Parathyroid adenoma (tissue), 2 donors: ENCODE measurements around the gene MYDGF.
A peak's percentile ranks its signal among the peaks of the same experiment; 100 is the strongest.

Experiments
- H2AFZ ChIP-seq: fragments of 300-600 bp; sonication (generic); one replicate; pipeline ENCODE4 v1.7.0; 2017; ENCODE audit warnings: antibody characterized with exemption, mild to moderate bottlenecking
- H3K27ac ChIP-seq: fragments of 300-600 bp; sonication (generic); one replicate; pipeline ENCODE4 v1.7.0; 2017
- H3K27me3 ChIP-seq: fragments of 300-600 bp; sonication (generic); one replicate; pipeline ENCODE4 v1.7.0; 2017; ENCODE audit warnings: low read length; ENCODE audit not compliant: control insufficient read depth, insufficient read depth
- H3K36me3 ChIP-seq: fragments of 300-600 bp; sonication (generic); one replicate; pipeline ENCODE4 v1.7.0; 2017; ENCODE audit warnings: low read length; ENCODE audit not compliant: control insufficient read depth, insufficient read depth
- H3K4me1 ChIP-seq: fragments of 300-600 bp; sonication (generic); one replicate; pipeline ENCODE4 v1.7.0; 2017; ENCODE audit warnings: control low read depth
- H3K4me2 ChIP-seq: fragments of 300-600 bp; sonication (generic); one replicate; pipeline ENCODE4 v1.7.0; 2017; ENCODE audit warnings: low read length
- H3K4me3 ChIP-seq: fragments of 300-600 bp; sonication (generic); one replicate; pipeline ENCODE4 v1.7.0; 2017; ENCODE audit warnings: low read depth, low read length
- H3K79me2 ChIP-seq: fragments of 300-600 bp; sonication (generic); one replicate; pipeline ENCODE4 v1.7.0; 2017; ENCODE audit warnings: control low read depth
- H3K9ac ChIP-seq: fragments of 300-600 bp; sonication (generic); one replicate; pipeline ENCODE4 v1.7.0; 2017; ENCODE audit warnings: mild to moderate bottlenecking
- H3K9me3 ChIP-seq: fragments of 300-600 bp; sonication (generic); one replicate; pipeline ENCODE4 v1.7.0; 2017; ENCODE audit warnings: low read length; ENCODE audit not compliant: control insufficient read depth
- TF ChIP-seq, protein P1 (sequence below): fragments of 300-600 bp; sonication (generic); IDR thresholded peaks from one replicate; pipeline ENCODE4 v1.7.0; 2017; ENCODE audit warnings: antibody characterized with exemption, mild to moderate bottlenecking
- donor health status: primary hyperparathyroidism.

Gene MYDGF

GRCh38 chr19:4671185-4671851 lies 1.2 kb upstream of the MYDGF start:
- Histone ChIP-seq H3K27ac (peak overlapping the region; percentile 61), H2AFZ (peak overlapping the region; percentile 61), H3K4me1 (peaks cover 5% of the 10 kb centered on the region), H3K27me3 (no peaks in the 10 kb centered on the region), H3K9ac (no peak overlapping the region), H3K4me2 (peak overlapping the region; percentile 18), H3K4me3 (peak overlapping the region; percentile 19), H3K9me3 (no peaks in the 10 kb centered on the region), H3K79me2 (peaks cover 5% of the 10 kb centered on the region), H3K36me3 (no peaks in the 10 kb centered on the region)
- TF ChIP-seq, protein P1, sequence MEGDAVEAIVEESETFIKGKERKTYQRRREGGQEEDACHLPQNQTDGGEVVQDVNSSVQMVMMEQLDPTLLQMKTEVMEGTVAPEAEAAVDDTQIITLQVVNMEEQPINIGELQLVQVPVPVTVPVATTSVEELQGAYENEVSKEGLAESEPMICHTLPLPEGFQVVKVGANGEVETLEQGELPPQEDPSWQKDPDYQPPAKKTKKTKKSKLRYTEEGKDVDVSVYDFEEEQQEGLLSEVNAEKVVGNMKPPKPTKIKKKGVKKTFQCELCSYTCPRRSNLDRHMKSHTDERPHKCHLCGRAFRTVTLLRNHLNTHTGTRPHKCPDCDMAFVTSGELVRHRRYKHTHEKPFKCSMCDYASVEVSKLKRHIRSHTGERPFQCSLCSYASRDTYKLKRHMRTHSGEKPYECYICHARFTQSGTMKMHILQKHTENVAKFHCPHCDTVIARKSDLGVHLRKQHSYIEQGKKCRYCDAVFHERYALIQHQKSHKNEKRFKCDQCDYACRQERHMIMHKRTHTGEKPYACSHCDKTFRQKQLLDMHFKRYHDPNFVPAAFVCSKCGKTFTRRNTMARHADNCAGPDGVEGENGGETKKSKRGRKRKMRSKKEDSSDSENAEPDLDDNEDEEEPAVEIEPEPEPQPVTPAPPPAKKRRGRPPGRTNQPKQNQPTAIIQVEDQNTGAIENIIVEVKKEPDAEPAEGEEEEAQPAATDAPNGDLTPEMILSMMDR: no peak

GRCh38 chr19:4664642-4665041 lies 5.5 kb downstream of the MYDGF start:
- Histone ChIP-seq H3K36me3 (no peaks in the 10 kb centered on the region), H3K9me3 (no peaks in the 10 kb centered on the region), H3K79me2 (peaks cover 5% of the 10 kb centered on the region), H3K27ac (no peak overlapping the region), H3K27me3 (no peaks in the 10 kb centered on the region), H3K4me1 (peaks cover 5% of the 10 kb centered on the region), H3K4me3 (no peak overlapping the region), H2AFZ (no peak overlapping the region), H3K4me2 (no peak overlapping the region), H3K9ac (no peak overlapping the region)
- TF ChIP-seq, protein P1: no peak

- no peak overlapping the region for H3K9ac ChIP-seq
- H3K9me3 ChIP-seq: no peaks in the 10 kb centered on the region
- H3K79me2 ChIP-seq: no peaks in the 10 kb centered on the region
- no peak overlapping the region for H3K4me3 ChIP-seq
- H2AFZ ChIP-seq: no peak overlapping the region
- no peaks in the 10 kb centered on the region for H3K27me3 ChIP-seq
- TF ChIP-seq, protein P1: no peak
- no peak overlapping the region for H3K4me2 ChIP-seq
- H3K4me1 ChIP-seq: no peaks in the 10 kb centered on the region
- H3K27ac ChIP-seq: no peak overlapping the region
- no peaks in the 10 kb centered on the region for H3K36me3 ChIP-seq
These were observed 7.3 kb downstream of the MYDGF start for GRCh38 chr19:4662812-4663211.

GRCh38 chr19:4662020-4662695 lies 8.0 kb downstream of the MYDGF start:
- TF ChIP-seq, protein P1: no peak
- H3K4me1 ChIP-seq: no peaks in the 10 kb centered on the region
- no peaks in the 10 kb centered on the region for H3K79me2 ChIP-seq
- no peak overlapping the region for H3K9ac ChIP-seq
- H3K4me2 ChIP-seq: no peak overlapping the region
- no peaks in the 10 kb centered on the region for H3K9me3 ChIP-seq
- no peaks in the 10 kb centered on the region for H3K27me3 ChIP-seq
- no peak overlapping the region for H3K4me3 ChIP-seq
- no peak overlapping the region for H2AFZ ChIP-seq
- H3K27ac ChIP-seq: no peak overlapping the region
- H3K36me3 ChIP-seq: no peaks in the 10 kb centered on the region
